Keratinocyte (primary cell): Measurements from ENCODE around the gene DLX2. TPM values are rescaled to one million over a fixed set of nuclear protein-coding genes. Genes with fewer than 3 reads are reported as not detected.
A peak's percentile ranks its signal among the peaks of the same experiment; 100 is the strongest.

Source experiments
- DNase-seq: peaks from one replicate; pipeline ENCODE4 v3.0.0-alpha.2; 2011; ENCODE audit warnings: low read depth, missing footprints, low spot score
- FAIRE-seq: peaks from 2 replicates; lab custom pipeline; 2011; peaks lifted over from hg19 to GRCh38; lab: Jason Lieb, UNC
- H2AFZ ChIP-seq: 2 replicates; pipeline ENCODE4 v1.6.0; 2012; ENCODE audit warnings: low read length, control low read depth, inconsistent platforms; ENCODE audit not compliant: control insufficient read depth
- H3K27ac ChIP-seq: 2 replicates; pipeline ENCODE4 v1.5.1; 2011; ENCODE audit warnings: low read length; ENCODE audit not compliant: control insufficient read depth, insufficient read depth
- H3K27me3 ChIP-seq: 3 replicates; pipeline ENCODE4 v1.6.0; 2011; ENCODE audit warnings: low read length; ENCODE audit not compliant: control insufficient read depth, insufficient read depth; ENCODE audit errors: extremely low read depth
- H3K36me3 ChIP-seq, 2 experiments: 2 replicates in 1 of 2; 3 replicates in 1 of 2; pipeline ENCODE4 v1.5.1; 2011; ENCODE audit warnings: low read length in 2 of 2, mild to moderate bottlenecking in 1 of 2; ENCODE audit not compliant: control insufficient read depth in 2 of 2, insufficient read depth in 2 of 2; ENCODE audit errors: extremely low read depth in 1 of 2
- H3K4me1 ChIP-seq: 3 replicates; pipeline ENCODE4 v1.5.1; 2011; ENCODE audit warnings: low read length; ENCODE audit not compliant: control insufficient read depth, insufficient read depth; ENCODE audit errors: extremely low read depth
- H3K4me2 ChIP-seq: 3 replicates; pipeline ENCODE4 v1.6.0; 2011; ENCODE audit warnings: low read depth, low read length; ENCODE audit not compliant: control insufficient read depth, insufficient read depth; ENCODE audit errors: extremely low read depth
- H3K4me3 ChIP-seq, 3 experiments: fragments of 200-600 bp in 1 of 3; sonication (generic) in 1 of 3; 2 replicates in 2 of 3; 3 replicates in 1 of 3; pipeline ENCODE4 v1.5.1; 2011 to 2016; ENCODE audit warnings: low read length in 3 of 3, mild to moderate bottlenecking in 3 of 3, control low read depth in 2 of 3, inconsistent platforms in 1 of 3, low read depth in 1 of 3, mixed read lengths in 1 of 3, mixed run types in 1 of 3, moderate library complexity in 1 of 3; ENCODE audit not compliant: control insufficient read depth in 2 of 3, insufficient read depth in 2 of 3; ENCODE audit errors: extremely low read depth in 1 of 3
- H3K79me2 ChIP-seq: 2 replicates; pipeline ENCODE4 v1.6.0; 2012; ENCODE audit warnings: low read length; ENCODE audit not compliant: control insufficient read depth, insufficient read depth
- H3K9ac ChIP-seq: 3 replicates; pipeline ENCODE4 v1.6.0; 2011; ENCODE audit warnings: low read length; ENCODE audit not compliant: control insufficient read depth, insufficient read depth; ENCODE audit errors: extremely low read depth
- H3K9me1 ChIP-seq: 3 replicates; pipeline ENCODE4 v1.6.0; 2011; ENCODE audit warnings: low read length; ENCODE audit not compliant: control insufficient read depth, insufficient read depth; ENCODE audit errors: extremely low read depth
- H3K9me3 ChIP-seq: 2 replicates; pipeline ENCODE4 v1.5.1; 2012; ENCODE audit warnings: low read depth, low read length; ENCODE audit not compliant: control insufficient read depth
- H4K20me1 ChIP-seq: 3 replicates; pipeline ENCODE4 v1.6.0; 2011; ENCODE audit warnings: low read length; ENCODE audit not compliant: control insufficient read depth, insufficient read depth; ENCODE audit errors: extremely low read depth
- EZH2 ChIP-seq: IDR thresholded peaks from one replicate; pipeline ENCODE4 v1.6.1; 2012; ENCODE audit warnings: inconsistent platforms, mild to moderate bottlenecking, low read length, moderate library complexity
- dilution Hi-C: fragments of 300-500 bp; cut with MboI; formaldehyde crosslinking; loops from one replicate; pipeline ENCODE4 v1.7.0; 2020; ENCODE audit warnings: low sequenced_read_pairs; ENCODE audit not compliant: extremely low pct_ligation_motif_present
- polyA plus RNA-seq, 5 experiments: library from polyadenylated mRNA; depleted of rRNA in 3 of 5; stranded (reverse) in 3 of 5; stranded (forward) in 1 of 5; unstranded in 1 of 5; fragments of >200 nt; gene quantifications; 1 replicate in 1 of 5; 2 replicates in 3 of 5; 3 replicates in 1 of 5; pipeline versions ENCODE4 v1.2.1 to v1.2.3, GENCODE V29; 2011 to 2012; ENCODE audit warnings: missing spikeins in 2 of 5, low read depth in 1 of 5, low replicate concordance in 1 of 5
- TF ChIP-seq, protein P1 (sequence below), 3 experiments: IDR thresholded peaks in 1 of 3; conservative IDR thresholded peaks in 1 of 3; optimal IDR thresholded peaks in 1 of 3; 2 replicates in 2 of 3; 3 replicates in 1 of 3; pipeline versions ENCODE3 to v1.5.1; 2011; ENCODE audit warnings: low read length in 3 of 3, mild to moderate bottlenecking in 3 of 3, moderate library complexity in 2 of 3, control low read depth in 1 of 3, inconsistent platforms in 1 of 3; ENCODE audit not compliant: insufficient read depth in 2 of 3; ENCODE audit errors: extremely low read depth in 1 of 3

DLX2 gene
- polyA plus RNA-seq, 1 donor (not counting 4 experiments of a cell fraction or from before 2014, with no cell fraction given), result 0.29 TPM

DNA sequence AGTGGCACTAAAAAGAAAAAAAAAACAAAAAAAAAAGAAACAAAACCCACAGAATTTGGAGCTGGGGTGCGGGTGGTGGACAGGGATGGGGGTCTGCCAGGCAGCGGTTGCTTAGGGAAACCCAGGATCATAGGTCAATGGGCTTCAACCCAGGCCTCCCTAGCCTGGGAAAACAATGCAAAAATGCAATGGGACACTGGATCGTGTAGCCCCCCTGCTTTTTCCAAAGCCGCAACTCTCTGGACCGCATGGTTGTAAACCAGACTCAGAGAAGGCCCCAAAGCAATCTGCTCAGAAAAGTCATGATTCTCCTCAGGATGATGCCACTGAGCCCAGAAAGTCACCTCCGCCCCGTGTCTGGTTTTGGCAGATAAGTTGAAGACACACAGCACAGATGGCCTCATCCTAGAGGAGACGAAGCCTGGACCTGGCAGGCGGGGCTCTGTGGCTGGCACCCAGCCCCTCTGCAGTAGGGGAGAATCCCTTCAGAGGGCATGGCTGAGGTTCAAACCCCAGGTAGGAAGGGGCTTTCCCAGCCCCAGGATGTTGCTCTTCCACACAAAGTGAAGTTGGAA is 5.1 kb downstream of the DLX2 start:
- Histone ChIP-seq H3K4me2 (peak overlapping the region; percentile 91), H3K9ac (peak overlapping the region; percentile 88), H2AFZ (no peak overlapping the region), H3K27me3 (peaks cover 26% of the 10 kb centered on the region), H3K36me3 (no peaks in the 10 kb centered on the region), H3K4me3 (peak overlapping the region in 2 of 3 experiments; percentile 19 to 71), H3K27ac (peak overlapping the region; percentile 92), H4K20me1 (no peaks in the 10 kb centered on the region), H3K4me1 (peaks cover 61% of the 10 kb centered on the region), H3K79me2 (no peaks in the 10 kb centered on the region), H3K9me3 (no peaks in the 10 kb centered on the region), H3K9me1 (no peaks in the 10 kb centered on the region)
- FAIRE-seq (peak; percentile 59), DNase-seq (no peak)
- TF ChIP-seq, protein P1, sequence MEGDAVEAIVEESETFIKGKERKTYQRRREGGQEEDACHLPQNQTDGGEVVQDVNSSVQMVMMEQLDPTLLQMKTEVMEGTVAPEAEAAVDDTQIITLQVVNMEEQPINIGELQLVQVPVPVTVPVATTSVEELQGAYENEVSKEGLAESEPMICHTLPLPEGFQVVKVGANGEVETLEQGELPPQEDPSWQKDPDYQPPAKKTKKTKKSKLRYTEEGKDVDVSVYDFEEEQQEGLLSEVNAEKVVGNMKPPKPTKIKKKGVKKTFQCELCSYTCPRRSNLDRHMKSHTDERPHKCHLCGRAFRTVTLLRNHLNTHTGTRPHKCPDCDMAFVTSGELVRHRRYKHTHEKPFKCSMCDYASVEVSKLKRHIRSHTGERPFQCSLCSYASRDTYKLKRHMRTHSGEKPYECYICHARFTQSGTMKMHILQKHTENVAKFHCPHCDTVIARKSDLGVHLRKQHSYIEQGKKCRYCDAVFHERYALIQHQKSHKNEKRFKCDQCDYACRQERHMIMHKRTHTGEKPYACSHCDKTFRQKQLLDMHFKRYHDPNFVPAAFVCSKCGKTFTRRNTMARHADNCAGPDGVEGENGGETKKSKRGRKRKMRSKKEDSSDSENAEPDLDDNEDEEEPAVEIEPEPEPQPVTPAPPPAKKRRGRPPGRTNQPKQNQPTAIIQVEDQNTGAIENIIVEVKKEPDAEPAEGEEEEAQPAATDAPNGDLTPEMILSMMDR (optimal IDR thresholded peaks at IDR 0.05 in 1 of 3, IDR thresholded peaks at IDR 0.05 in 1 of 3, conservative IDR thresholded peaks at IDR 0.05 in 1 of 3; ENCODE audit: extremely low read depth in 1 of 3, insufficient read depth in 2 of 3, low read length in 3 of 3), result no peak
- TF ChIP-seq EZH2, result no peak
- dilution Hi-C loops, result no loop called here

DNA sequence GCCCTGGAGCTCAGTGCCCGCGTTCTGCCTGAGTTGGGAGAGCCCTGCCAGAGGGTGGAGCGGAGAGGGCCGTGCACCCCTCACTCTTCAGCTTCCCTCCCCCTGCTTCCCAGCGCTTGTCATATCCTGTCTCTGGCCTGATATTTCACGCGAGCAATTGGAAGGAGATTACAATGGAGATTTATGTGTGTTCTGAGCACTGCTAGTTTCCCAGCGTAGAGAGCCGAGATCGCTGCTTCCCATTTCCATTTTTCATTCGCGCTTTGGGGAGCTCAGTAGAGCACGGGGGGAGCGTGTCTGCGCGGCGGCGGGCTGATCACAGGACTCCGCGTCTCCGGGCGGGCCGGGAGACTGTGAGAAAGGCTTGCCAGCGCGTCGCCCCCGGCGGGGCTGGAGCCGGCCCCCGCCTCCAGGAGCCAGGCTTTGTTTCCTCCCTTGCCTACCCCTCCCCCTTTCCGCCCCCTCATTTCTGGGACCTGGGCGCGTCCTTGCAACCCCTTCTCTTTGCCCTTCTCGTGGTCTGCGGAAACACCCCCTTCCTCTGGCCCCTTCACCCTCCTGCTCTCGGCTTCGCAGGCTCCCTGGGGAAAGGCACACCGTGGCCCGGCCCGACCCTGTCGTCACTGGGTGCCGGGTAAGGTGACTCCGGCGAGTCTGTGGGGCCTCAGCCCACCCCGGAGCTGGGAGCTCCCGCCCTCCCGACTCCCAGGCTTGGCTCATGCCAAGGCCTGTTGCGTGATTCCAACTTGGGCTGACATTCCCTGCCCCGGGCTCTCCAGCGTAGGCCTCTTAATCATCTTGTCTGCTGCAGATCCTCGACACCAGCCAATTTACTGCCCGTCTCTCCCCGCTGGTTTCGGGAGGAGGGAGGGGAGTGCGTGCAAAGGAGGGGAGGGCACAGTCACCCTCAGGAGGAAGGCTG is 5.8 kb downstream of the DLX2 start:
- Histone ChIP-seq H3K4me2 (peak overlapping the region; percentile 91), H3K9ac (peak overlapping the region; percentile 88), H3K79me2 (no peaks in the 10 kb centered on the region), H3K36me3 (no peaks in the 10 kb centered on the region), H3K9me3 (no peaks in the 10 kb centered on the region), H3K27me3 (peaks cover 33% of the 10 kb centered on the region), H3K9me1 (no peaks in the 10 kb centered on the region), H4K20me1 (no peaks in the 10 kb centered on the region), H2AFZ (peak overlapping the region; percentile 79), H3K4me1 (peaks cover 57% of the 10 kb centered on the region), H3K27ac (peak overlapping the region; percentile 92), H3K4me3 (peak overlapping the region; percentile 45 to 72 (median 71))
- peak; percentile 80 for DNase-seq
- dilution Hi-C loops, result no loop called here
- TF ChIP-seq EZH2, result no peak
- TF ChIP-seq, protein P1 (optimal IDR thresholded peaks at IDR 0.05 in 1 of 3, IDR thresholded peaks at IDR 0.05 in 1 of 3, conservative IDR thresholded peaks at IDR 0.05 in 1 of 3; ENCODE audit: extremely low read depth in 1 of 3, insufficient read depth in 2 of 3, low read length in 3 of 3), result no peak
- FAIRE-seq, result peak; percentile 79
